ENCODE data around the gene JHY.
A peak's percentile ranks its signal among the peaks of the same experiment; 100 is the strongest.

JHY gene

GRCh38 chr11:122963961-122964360 is 81.4 kb downstream of the JHY start:
- DNase-seq, result no peak

- DNase-seq, result no peak
Observed at GRCh38 chr11:122976061-122976733, 93.6 kb downstream of the JHY start.

- DNase-seq, result no peak
Observed at GRCh38 chr11:122976734-122977469, 94.3 kb downstream of the JHY start.

- no peak for DNase-seq
Observed at GRCh38 chr11:122977470-122978298, 95.1 kb downstream of the JHY start.

GRCh38 chr11:122978299-122978620 is 95.7 kb downstream of the JHY start:
- DNase-seq, result no peak

GRCh38 chr11:122979103-122979814 is 96.7 kb downstream of the JHY start:
- DNase-seq, result no peak

GRCh38 chr11:122979815-122980595 is 97.4 kb downstream of the JHY start:
- DNase-seq, result no peak

- peak; percentile 5 for DNase-seq
Observed at GRCh38 chr11:122981388-122982264, 99.1 kb downstream of the JHY start, which contains the start of gene BSX. TSS of gene BSX (minus strand) at chr11:122981834. CDS start at chr11:122981671, 163 bp downstream.

GRCh38 chr11:122983438-122984185 is 101.1 kb downstream of the JHY start:
- DNase-seq, result no peak

- no peak for DNase-seq
Observed at GRCh38 chr11:122984186-122985011, 101.8 kb downstream of the JHY start.

- no peak for DNase-seq
Observed at GRCh38 chr11:122995526-122995925, 113.0 kb downstream of the JHY start.

GRCh38 chr11:122998727-122999366 is 116.3 kb downstream of the JHY start:
- DNase-seq, result no peak

- no peak for DNase-seq
Observed at GRCh38 chr11:123000721-123001120, 118.2 kb downstream of the JHY start.

- no peak for DNase-seq
Observed at GRCh38 chr11:123006860-123007542, 124.4 kb downstream of the JHY start.

Data from T1000 (cell line).